AG09319 (cell line): ENCODE data around the gene ZNF804B.

Experiments
- DNase-seq: peaks from one replicate; pipeline ENCODE4 v3.0.0-alpha.2; 2010; ENCODE audit warnings: low read depth; ENCODE audit errors: extremely low read depth
- CTCF ChIP-seq: IDR thresholded peaks from 2 replicates; pipeline ENCODE4 v1.5.1; 2011; ENCODE audit warnings: low read depth, mild to moderate bottlenecking, inconsistent platforms, low read length, moderate library complexity

Gene ZNF804B

GRCh38 chr7:89067048-89067447 is 307.5 kb downstream of the ZNF804B start:
- TF ChIP-seq CTCF = no peak
- DNase-seq = no peak

DNA sequence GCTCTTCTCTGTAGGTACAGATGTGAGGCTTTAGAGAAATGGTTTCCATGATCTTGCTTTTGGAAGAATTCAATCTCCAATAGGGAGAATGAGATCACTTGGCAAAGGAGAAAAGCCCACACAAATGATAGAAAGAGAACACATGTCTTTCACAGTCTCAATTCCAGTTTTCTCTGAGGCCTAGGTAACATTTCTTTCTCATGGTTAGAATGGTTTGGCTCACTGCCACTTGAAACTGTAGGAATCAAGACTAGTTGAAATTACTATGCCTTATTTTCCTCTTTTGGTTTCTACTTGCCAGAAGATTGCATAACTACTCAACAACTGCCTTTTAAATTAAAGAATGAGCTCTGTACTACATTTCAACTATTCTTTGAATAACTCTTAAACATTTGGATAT is 312.6 kb downstream of the ZNF804B start:
- no peak for TF ChIP-seq CTCF
- no peak for DNase-seq

DNA sequence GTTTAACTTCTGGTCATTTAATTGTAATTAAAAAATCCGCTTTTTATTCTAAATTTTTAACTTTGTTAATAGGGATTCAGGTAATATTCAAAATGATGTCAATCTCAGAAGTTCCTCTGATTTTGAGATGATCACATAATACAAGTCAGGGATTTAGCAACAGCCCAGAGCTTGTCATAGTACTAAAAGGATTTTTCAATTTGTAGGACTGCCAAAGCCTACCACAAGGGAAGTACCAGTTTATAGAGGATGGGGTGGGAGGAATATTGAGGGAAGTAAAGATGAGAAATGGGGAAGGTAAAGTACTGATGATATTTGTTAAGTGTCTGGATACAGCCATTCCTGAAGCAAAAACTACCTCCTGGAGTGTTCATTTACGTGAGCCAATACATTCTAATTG is 314.3 kb downstream of the ZNF804B start:
- no peak for TF ChIP-seq CTCF
- DNase-seq = no peak

DNA sequence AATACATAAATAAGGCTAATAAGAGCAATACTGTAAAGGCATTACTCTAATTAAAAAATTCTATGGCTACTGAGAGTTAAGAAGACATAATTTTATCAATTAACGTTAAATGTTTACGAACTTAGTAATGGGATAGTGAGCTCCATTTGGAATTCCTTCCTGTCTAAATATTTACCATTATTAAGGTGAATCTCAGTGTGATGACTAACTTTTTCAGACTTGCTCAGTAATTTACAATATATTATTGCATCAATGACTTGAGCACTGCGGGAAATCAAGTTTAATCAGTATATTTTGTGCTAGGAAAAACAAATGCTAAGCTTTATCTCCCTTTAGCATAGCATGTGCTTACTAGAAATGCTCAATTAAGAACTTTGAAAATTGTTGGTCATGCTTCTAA is 318.5 kb downstream of the ZNF804B start:
- TF ChIP-seq CTCF = no peak
- no peak for DNase-seq

DNA sequence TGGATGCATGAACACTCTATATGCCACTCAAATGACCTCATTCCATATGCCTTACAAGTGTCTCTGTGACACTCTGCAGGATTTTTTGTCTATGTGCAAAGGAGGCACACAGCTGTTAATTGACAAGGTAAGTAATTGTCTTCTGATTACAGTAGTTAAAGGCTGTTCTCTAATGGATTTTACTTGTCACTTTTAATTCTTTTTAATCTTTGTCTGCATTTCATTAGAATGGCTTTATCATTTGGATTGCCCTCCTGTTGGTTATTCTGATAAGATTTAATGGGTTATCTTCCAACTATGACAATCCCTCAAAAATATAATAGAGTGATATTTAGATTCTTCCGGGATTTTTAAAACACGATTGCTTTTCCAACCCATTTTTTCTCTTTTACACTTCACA is 326.1 kb downstream of the ZNF804B start:
- TF ChIP-seq CTCF = no peak
- DNase-seq = no peak

DNA sequence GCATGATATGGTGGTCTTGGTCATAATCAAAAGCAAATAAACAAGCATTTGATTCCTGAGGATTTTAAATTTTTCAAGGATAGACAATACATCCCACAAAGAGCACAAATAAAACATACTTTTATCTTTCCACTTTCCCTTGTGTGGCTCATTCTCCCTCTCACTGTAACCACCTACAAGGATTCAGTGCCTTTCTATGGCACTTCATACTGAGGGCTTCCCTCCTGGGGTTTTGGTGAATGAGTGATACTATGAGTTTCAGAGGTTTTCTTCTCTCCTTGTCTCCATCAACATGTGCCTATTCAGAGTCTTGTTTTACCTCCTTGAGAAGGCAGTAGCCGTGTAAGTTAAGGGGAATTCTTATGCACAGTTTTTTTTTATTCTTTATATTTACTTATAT is 332.1 kb downstream of the ZNF804B start:
- TF ChIP-seq CTCF = no peak
- DNase-seq = no peak

- TF ChIP-seq CTCF = no peak
- no peak for DNase-seq
Measured at GRCh38 chr7:89094269-89094668, 334.8 kb downstream of the ZNF804B start.
